ENCODE results near the gene LRRC46.

LRRC46 gene

DNA sequence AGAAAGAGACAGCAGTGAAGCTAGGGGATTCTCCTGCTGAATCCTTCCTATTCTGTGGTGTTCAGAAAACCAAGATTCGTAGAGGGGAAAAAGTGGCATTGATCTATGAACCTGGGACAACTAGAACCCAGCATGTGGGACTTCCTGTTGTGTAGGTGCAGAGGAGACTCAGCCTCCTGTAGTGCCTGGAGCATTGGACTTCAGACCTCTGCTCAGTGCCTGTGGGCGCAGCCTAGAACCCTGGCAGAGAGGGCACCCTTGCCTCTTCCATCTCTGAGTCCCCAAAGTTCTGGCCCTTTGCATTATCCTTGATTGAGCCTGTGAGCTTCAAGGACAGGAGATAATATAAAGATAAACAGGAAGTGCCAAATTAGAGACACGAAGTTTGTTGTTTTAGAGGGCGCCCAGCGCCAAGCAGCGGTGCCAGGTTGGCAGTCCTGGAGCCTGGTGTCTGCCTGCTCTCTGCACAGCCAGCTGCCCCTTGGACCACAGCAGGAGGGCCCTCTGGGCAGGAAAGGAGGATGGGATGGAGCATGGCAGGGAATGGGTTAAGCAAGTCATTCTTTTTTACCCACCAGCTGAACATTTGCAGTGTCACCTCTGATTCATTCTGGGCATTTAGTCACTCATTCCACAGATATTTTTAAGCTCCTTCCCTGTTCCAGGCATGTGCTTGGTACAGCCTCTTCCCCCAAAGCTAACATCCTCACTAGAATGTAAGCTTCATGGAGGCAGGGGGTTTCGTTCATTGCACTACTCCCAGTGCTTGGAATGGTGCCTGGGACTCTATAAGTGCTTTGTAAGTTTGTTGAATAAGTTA is 31.4 kb downstream of the LRRC46 start:
- TF ChIP-seq, protein P1, sequence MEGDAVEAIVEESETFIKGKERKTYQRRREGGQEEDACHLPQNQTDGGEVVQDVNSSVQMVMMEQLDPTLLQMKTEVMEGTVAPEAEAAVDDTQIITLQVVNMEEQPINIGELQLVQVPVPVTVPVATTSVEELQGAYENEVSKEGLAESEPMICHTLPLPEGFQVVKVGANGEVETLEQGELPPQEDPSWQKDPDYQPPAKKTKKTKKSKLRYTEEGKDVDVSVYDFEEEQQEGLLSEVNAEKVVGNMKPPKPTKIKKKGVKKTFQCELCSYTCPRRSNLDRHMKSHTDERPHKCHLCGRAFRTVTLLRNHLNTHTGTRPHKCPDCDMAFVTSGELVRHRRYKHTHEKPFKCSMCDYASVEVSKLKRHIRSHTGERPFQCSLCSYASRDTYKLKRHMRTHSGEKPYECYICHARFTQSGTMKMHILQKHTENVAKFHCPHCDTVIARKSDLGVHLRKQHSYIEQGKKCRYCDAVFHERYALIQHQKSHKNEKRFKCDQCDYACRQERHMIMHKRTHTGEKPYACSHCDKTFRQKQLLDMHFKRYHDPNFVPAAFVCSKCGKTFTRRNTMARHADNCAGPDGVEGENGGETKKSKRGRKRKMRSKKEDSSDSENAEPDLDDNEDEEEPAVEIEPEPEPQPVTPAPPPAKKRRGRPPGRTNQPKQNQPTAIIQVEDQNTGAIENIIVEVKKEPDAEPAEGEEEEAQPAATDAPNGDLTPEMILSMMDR (IDR thresholded peaks at IDR 0.05; ENCODE audit: control extremely low read depth, extremely low read depth, low read depth, missing control alignments), result no peak
- no peak for DNase-seq (ENCODE audit: extremely low spot score)
- POLR2A ChIA-PET, result no interaction called here
- CTCF ChIA-PET, result interaction anchor here (0.8 to 25.0 kb wide), 5 partner anchors 16 to 84 kb away, joined by 3 to 687 read pairs (median 4); partner anchors contain the start of genes SCRN2 and SP2

DNA sequence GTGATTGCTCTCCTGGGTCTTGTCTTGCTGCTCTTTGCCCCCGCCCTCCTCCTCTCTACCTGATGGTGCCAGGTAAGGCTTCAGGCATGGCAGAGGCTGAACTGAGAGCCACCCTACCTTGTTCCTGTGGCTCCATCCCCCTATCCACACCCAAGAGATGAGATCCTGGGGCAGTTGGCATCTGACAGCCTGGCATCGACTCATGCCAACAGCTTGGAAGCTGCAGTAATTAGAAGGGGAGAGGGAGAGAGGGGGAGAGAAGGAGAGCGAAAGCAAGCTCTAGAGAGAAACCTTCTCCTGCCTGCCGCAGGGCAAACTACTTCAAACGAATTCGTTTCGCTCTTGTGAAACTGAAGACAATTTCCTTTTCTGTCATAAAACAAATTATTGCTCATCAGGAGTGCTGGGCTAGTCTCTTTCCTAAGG is 33.3 kb downstream of the LRRC46 start:
- no peak for DNase-seq (ENCODE audit: extremely low spot score)
- TF ChIP-seq, protein P1 (IDR thresholded peaks at IDR 0.05; ENCODE audit: control extremely low read depth, extremely low read depth, low read depth, missing control alignments), result no peak
- POLR2A ChIA-PET, result no interaction called here
- CTCF ChIA-PET, result interaction anchor here (1.0 to 1.5 kb wide), 4 partner anchors 17 to 25 kb away, joined by 3 to 6 read pairs (median 3); no protein-coding TSS in a partner anchor

DNA sequence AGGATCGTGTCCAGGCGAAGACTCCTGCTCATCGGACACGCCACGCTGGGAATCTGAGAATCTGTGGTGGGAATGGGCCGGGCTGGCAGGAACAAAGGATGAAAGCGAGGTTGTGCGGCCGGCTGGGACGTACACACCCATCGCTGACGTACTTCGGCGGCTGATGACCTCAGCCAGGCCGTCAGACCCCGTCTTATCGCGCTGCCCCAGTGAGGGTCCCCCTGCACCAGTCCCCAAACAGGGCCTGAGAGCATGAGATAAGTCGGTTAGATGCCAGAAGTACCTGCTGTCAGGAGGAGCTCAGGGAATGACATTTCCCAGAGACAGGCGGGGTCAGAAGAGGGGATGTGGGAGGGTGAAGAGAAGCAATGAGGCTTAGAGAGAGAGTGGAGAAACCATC is 35.5 kb downstream of the LRRC46 start:
- ChIA-PET POLR2A (no interaction called here), CTCF (no interaction called here)
- DNase-seq (ENCODE audit: extremely low spot score), result no peak
- TF ChIP-seq, protein P1 (IDR thresholded peaks at IDR 0.05; ENCODE audit: control extremely low read depth, extremely low read depth, low read depth, missing control alignments), result no peak

DNA sequence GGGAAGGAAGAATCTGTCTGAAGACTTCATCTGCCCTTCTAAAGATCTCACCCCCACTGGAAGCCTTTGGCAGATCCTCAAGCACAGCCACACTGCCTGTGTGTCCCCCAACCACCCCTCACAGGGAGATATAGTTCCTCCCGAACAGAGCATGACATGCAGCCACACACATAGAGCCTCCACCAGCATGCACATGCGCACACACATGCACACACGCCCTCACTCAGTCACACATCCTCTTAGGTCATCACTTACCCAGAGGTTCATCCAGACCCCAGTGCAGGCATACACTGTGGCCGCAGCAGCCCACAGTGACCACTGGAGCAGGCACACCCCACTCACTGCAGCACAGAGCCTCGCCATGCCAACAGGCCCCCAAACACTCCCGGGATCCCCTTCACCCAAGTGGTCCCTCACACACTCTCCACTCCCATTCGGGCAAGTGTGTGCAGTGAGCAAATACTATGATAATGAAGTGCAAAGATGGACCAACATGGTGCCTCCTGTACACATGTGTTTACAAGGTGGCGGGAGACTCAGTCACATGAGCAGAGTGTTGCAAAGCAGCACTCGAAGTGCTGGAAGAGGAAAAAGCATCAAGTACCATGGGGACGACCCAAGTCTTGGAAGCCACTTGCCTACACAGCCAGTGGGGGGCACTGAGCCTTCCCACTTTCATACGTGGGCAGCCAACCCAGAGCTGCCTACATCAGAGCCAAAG is 36.5 kb downstream of the LRRC46 start:
- ChIA-PET CTCF (interaction anchor here (1.0 to 1.4 kb wide), 3 partner anchors 11 to 25 kb away, joined by 3 to 6 read pairs (median 5); no protein-coding TSS in a partner anchor), POLR2A (no interaction called here)
- TF ChIP-seq, protein P1 (IDR thresholded peaks at IDR 0.05; ENCODE audit: control extremely low read depth, extremely low read depth, low read depth, missing control alignments), result no peak
- DNase-seq (ENCODE audit: extremely low spot score), result no peak

DNA sequence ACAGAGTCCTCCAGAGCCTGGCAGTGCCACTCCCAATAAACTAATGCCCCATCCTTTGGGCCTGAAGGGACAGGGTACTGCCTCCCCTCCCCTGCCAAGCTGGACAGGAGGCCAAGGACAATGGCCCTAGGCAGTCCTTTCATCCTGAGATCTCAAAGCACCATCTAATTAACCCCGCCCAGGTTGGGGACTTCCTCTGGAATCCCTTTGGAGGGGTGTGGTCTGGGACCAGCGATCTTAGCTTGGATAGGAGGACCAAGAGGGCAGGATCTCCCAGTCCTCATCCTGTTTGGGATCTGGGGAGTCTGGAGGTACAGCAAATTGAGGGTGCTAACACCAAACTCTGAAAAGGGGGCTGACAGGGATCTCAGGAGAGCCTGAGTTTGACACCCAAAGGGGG is 37.6 kb downstream of the LRRC46 start:
- TF ChIP-seq, protein P1 (IDR thresholded peaks at IDR 0.05; ENCODE audit: control extremely low read depth, extremely low read depth, low read depth, missing control alignments), result no peak
- DNase-seq (ENCODE audit: extremely low spot score), result no peak
- ChIA-PET POLR2A (no interaction called here), CTCF (interaction anchor here (1.1 to 1.4 kb wide), 2 partner anchors 10 to 26 kb away, joined by 3 to 6 read pairs; no protein-coding TSS in a partner anchor)

DNA sequence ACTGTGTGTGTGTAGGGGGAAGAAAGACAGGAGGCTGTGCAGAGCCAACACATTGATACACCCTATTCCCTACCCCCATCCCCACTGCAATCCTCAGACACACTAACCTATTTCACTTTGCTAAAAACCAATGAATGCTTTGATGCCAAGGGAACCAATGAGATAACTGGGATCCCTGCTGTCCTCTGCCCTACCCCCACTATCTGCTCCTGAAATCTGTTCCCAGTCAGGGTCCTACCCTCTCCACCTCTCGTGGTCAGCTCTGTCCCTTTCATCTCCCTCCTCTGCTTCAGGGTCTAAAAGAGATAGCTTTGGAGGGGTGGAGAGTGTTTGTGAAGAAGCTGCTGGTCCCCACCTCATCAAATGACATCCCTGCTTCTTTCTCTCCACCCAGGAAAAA is 38.6 kb downstream of the LRRC46 start:
- TF ChIP-seq, protein P1 (IDR thresholded peaks at IDR 0.05; ENCODE audit: control extremely low read depth, extremely low read depth, low read depth, missing control alignments), result no peak
- CTCF ChIA-PET, result interaction anchor here (1.0 to 1.7 kb wide), 7 partner anchors 9 to 77 kb away, joined by 3 to 14 read pairs (median 4); no protein-coding TSS in a partner anchor
- DNase-seq (ENCODE audit: extremely low spot score), result no peak
- POLR2A ChIA-PET, result no interaction called here

All from GM10248 (cell line).